D721Med (cell line): ENCODE data around the gene TASOR2.

Experiments used
- DNase-seq: peaks from one replicate; pipeline ENCODE4 v3.0.0; 2011; ENCODE audit warnings: low spot score; ENCODE audit not compliant: insufficient read length
- FAIRE-seq: peaks from 2 replicates; lab custom pipeline; 2011; peaks lifted over from hg19 to GRCh38; lab: Jason Lieb, UNC
- CTCF ChIP-seq: IDR thresholded peaks from 2 replicates; pipeline ENCODE4 v1.5.1; 2012; ENCODE audit warnings: mild to moderate bottlenecking, control low read depth; ENCODE audit not compliant: insufficient read depth; ENCODE audit errors: missing control alignments

The TASOR2 gene

GRCh38 chr10:5670662-5671375 is 13.8 kb upstream of the TASOR2 start:
- TF ChIP-seq CTCF = no peak
- DNase-seq (no peak), FAIRE-seq (no peak)

- no peak for FAIRE-seq
- no peak for DNase-seq
- TF ChIP-seq CTCF = no peak
These were observed 6.1 kb upstream of the TASOR2 start for GRCh38 chr10:5678397-5679036.

- TF ChIP-seq CTCF = no peak
- DNase-seq = no peak
- FAIRE-seq = no peak
These were observed 5.6 kb upstream of the TASOR2 start for GRCh38 chr10:5679037-5679435.

- TF ChIP-seq CTCF = no peak
- DNase-seq (no peak), FAIRE-seq (no peak)
These were observed 5.0 kb upstream of the TASOR2 start for GRCh38 chr10:5679606-5680005.

GRCh38 chr10:5681930-5682329 is 2.7 kb upstream of the TASOR2 start:
- TF ChIP-seq CTCF = no peak
- DNase-seq = no peak
- no peak for FAIRE-seq

- no peak for TF ChIP-seq CTCF
- DNase-seq (no peak), FAIRE-seq (no peak)
These were observed 1.6 kb upstream of the TASOR2 start for GRCh38 chr10:5683065-5683464.
